ENCODE measurements around the gene LNPEP.
"Not testable (repeated sequence)": the region's sequence is repeated elsewhere in the genome, so short reads cannot be mapped to it uniquely, and the experiment has no call there.

Gene LNPEP

GRCh38 chr5:96930058-96930457, 5.8 kb upstream of the LNPEP start:
- no peak for DNase-seq (ENCODE audit: low spot score)

- DNase-seq (ENCODE audit: low spot score), result no peak
These were observed 5.3 kb upstream of the LNPEP start for GRCh38 chr5:96930589-96930988.

GRCh38 chr5:96931037-96931436, 4.8 kb upstream of the LNPEP start:
- not testable (repeated sequence) for DNase-seq (ENCODE audit: low spot score)

- no peak for DNase-seq (ENCODE audit: low spot score)
These were observed 4.3 kb upstream of the LNPEP start for GRCh38 chr5:96931605-96932004.

- DNase-seq (ENCODE audit: low spot score), result no peak
These were observed 3.9 kb upstream of the LNPEP start for GRCh38 chr5:96932026-96932425.

- DNase-seq (ENCODE audit: low spot score), result peak; percentile 35
These were observed 1.8 kb upstream of the LNPEP start for GRCh38 chr5:96933764-96934707.

GRCh38 chr5:96934708-96935558, 947 bp upstream of the LNPEP start:
- DNase-seq (ENCODE audit: low spot score), result peak; percentile 96

- DNase-seq (ENCODE audit: low spot score), result peak; percentile 44
These were observed 796 bp downstream of the LNPEP start for GRCh38 chr5:96936431-96937320.

- no peak for DNase-seq (ENCODE audit: low spot score)
These were observed 4.7 kb downstream of the LNPEP start for GRCh38 chr5:96940586-96940985.

- no peak for DNase-seq (ENCODE audit: low spot score)
These were observed 5.3 kb downstream of the LNPEP start for GRCh38 chr5:96941140-96941539.

- peak; percentile 24 for DNase-seq (ENCODE audit: low spot score)
These were observed 6.2 kb downstream of the LNPEP start for GRCh38 chr5:96942078-96942477.

- DNase-seq (ENCODE audit: low spot score), result no peak
These were observed 7.0 kb downstream of the LNPEP start for GRCh38 chr5:96942911-96943310.

- DNase-seq (ENCODE audit: low spot score), result no peak
These were observed 7.9 kb downstream of the LNPEP start for GRCh38 chr5:96943799-96944198.

GRCh38 chr5:96945144-96945897, 9.4 kb downstream of the LNPEP start:
- no peak for DNase-seq (ENCODE audit: low spot score)

GRCh38 chr5:96946381-96946780, 10.5 kb downstream of the LNPEP start:
- no peak for DNase-seq (ENCODE audit: low spot score)

- DNase-seq (ENCODE audit: low spot score), result no peak
These were observed 16.4 kb downstream of the LNPEP start for GRCh38 chr5:96952118-96952750.

- no peak for DNase-seq (ENCODE audit: low spot score)
These were observed 17.3 kb downstream of the LNPEP start for GRCh38 chr5:96952974-96953730.

GRCh38 chr5:96957254-96958049, 21.6 kb downstream of the LNPEP start:
- peak; percentile 37 for DNase-seq (ENCODE audit: low spot score)

- DNase-seq (ENCODE audit: low spot score), result no peak
These were observed 23.1 kb downstream of the LNPEP start for GRCh38 chr5:96958977-96959376.
